ENCODE measurements around the gene FXR2.

DNA sequence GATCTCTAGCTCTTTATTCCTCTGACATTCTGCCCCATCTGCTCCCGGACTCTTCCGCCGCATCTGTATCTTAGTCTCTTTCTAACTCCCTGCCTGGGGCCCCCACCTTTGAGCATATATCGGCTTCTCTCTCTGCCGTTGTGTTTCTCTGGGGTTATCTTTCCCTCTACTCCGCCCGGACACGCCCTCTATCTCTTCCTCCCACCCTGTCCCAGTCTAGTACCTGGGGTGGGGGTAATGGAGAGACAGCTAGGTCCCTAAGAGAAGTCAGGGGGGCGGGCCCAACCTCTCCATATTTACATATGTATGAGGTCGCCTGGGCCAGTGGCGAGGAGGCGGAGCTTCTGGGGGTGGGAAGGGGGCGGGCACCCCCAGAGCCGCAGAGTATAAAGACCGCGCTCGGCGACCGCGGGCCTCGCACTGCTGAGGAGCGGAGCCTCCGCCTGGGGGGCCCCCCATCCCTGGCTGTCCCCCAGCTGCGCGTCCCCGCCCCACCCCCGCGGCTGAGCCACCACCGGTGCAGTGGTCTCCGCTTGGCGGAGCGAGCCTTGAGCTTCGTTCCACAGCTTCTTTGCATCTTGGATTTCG is 35.9 kb upstream of the FXR2 start, which contains the start of gene ATP1B2:
- TF ChIP-seq, protein P1, sequence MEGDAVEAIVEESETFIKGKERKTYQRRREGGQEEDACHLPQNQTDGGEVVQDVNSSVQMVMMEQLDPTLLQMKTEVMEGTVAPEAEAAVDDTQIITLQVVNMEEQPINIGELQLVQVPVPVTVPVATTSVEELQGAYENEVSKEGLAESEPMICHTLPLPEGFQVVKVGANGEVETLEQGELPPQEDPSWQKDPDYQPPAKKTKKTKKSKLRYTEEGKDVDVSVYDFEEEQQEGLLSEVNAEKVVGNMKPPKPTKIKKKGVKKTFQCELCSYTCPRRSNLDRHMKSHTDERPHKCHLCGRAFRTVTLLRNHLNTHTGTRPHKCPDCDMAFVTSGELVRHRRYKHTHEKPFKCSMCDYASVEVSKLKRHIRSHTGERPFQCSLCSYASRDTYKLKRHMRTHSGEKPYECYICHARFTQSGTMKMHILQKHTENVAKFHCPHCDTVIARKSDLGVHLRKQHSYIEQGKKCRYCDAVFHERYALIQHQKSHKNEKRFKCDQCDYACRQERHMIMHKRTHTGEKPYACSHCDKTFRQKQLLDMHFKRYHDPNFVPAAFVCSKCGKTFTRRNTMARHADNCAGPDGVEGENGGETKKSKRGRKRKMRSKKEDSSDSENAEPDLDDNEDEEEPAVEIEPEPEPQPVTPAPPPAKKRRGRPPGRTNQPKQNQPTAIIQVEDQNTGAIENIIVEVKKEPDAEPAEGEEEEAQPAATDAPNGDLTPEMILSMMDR (IDR thresholded peaks at IDR 0.05; ENCODE audit: low read length): no peak
- no peak for TF ChIP-seq EZH2 (IDR thresholded peaks at IDR 0.05; ENCODE audit: borderline replicate concordance, low read length)
